Glutamatergic neuron (in vitro differentiated cells): ENCODE measurements around the gene CCDC157. TPM values are rescaled to one million over a fixed set of nuclear protein-coding genes. Genes with fewer than 3 reads are reported as not detected.
"Not testable (repeated sequence)": the region's sequence is repeated elsewhere in the genome, so short reads cannot be mapped to it uniquely, and the experiment has no call there.

Experiments
- DNase-seq: peaks from one replicate; pipeline ENCODE4 v3.0.0; 2022
- H3K27ac Mint-ChIP-seq: one replicate; pipeline ENCODE4 v1.8.0; 2020; ENCODE audit warnings: mild to moderate bottlenecking, mixed read lengths, inconsistent platforms; ENCODE audit not compliant: unreplicated experiment
- H3K27me3 Mint-ChIP-seq: one replicate; pipeline ENCODE4 v1.8.0; 2020; ENCODE audit warnings: mild to moderate bottlenecking, moderate library complexity, mixed read lengths, inconsistent platforms; ENCODE audit not compliant: unreplicated experiment
- H3K36me3 Mint-ChIP-seq: one replicate; pipeline ENCODE4 v1.8.0; 2020; ENCODE audit warnings: mild to moderate bottlenecking, mixed read lengths, inconsistent platforms; ENCODE audit not compliant: unreplicated experiment
- H3K4me1 Mint-ChIP-seq: one replicate; pipeline ENCODE4 v1.8.0; 2020; ENCODE audit warnings: mild to moderate bottlenecking, low read depth, mixed read lengths, inconsistent platforms; ENCODE audit not compliant: unreplicated experiment
- H3K4me3 Mint-ChIP-seq: one replicate; pipeline ENCODE4 v1.8.0; 2020; ENCODE audit warnings: mild to moderate bottlenecking, mixed read lengths, inconsistent platforms; ENCODE audit not compliant: unreplicated experiment
- H3K9me3 Mint-ChIP-seq: one replicate; pipeline ENCODE4 v1.8.0; 2020; ENCODE audit warnings: mild to moderate bottlenecking, moderate library complexity, mixed read lengths, inconsistent platforms; ENCODE audit not compliant: unreplicated experiment
- CTCF ChIP-seq: fragments of 200-600 bp; sonication (generic); IDR thresholded peaks from one replicate; pipeline ENCODE4 v1.5.0; 2021; ENCODE audit not compliant: partially characterized antibody, unreplicated experiment
- total RNA-seq: library from RNA; stranded (reverse); fragmentation: NEBNext Ultra II Directional; extraction: Animal tissue kit (Norgen Biotek cat#: 25700); gene quantifications from one replicate; pipeline ENCODE4 v1.2.1, GENCODE V29; 2021; ENCODE audit not compliant: unreplicated experiment

CCDC157 gene
- total RNA-seq, 1 donor from 2014 or later, result 6.2 TPM

DNA sequence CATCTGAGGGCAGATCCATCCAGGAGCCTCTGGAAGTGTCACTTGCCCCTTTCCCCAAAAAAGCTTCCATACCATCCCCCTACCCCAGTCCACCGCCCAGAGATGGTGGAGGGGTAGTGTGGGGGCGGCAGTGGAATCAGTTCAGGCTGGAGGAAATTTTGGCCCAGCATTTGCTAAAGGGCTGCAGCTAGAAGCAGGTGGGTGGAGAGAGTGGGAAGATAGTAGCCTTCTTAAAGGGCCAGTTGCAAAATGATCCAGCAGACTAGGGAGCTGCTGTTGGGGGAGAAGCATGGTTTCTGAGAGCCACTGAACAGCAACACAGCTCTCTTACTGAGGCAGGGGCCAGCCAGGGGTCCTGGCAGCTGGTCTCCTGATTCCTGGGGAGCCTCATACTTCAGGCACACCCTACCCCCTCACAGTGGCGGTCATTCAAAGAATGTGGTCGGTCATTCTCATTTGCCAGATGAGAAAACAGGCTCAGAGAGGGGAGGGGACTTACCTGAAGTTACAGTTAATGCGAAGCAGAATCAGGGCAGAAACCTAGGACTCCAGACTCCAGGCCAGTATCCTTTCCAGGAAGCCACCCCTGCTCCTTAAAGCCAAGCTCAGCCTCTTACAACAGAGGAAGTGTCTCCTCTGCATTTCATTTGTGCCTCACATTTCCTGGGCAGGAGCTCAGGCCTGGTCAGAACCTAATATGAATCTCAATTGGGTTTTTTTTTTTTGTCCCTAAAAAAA, 45.4 kb downstream of the CCDC157 start:
- no peak overlapping the region for H3K4me3 Mint-ChIP-seq
- DNase-seq, result no peak
- H3K27me3 Mint-ChIP-seq, result peaks cover 9% of the 10 kb centered on the region
- no peak overlapping the region for H3K27ac Mint-ChIP-seq
- no peak for TF ChIP-seq CTCF
- H3K9me3 Mint-ChIP-seq, result no peaks in the 10 kb centered on the region
- H3K36me3 Mint-ChIP-seq, result no peaks in the 10 kb centered on the region
- H3K4me1 Mint-ChIP-seq, result no peaks in the 10 kb centered on the region

DNA sequence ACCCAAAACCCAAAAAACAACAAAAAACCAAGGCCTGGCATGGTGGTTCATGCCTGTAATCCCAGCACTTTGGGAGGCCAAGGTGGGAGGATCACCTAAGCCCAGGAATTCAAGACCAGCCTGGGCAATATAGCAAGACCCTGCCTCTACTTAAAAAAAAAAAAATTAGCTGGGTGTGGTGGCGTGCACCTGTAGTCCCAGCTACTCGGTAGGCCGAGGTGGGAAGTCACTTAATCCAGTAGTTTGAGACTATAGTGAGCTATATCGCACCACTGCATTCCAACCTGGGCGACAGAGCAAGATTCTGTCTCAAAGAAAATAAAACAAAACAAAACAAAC, 45.9 kb downstream of the CCDC157 start:
- H3K4me3 Mint-ChIP-seq, H3K27me3 Mint-ChIP-seq, H3K4me1 Mint-ChIP-seq, H3K36me3 Mint-ChIP-seq, H3K27ac Mint-ChIP-seq, DNase-seq, H3K9me3 Mint-ChIP-seq: not testable (repeated sequence)

GRCh38 chr22:30404307-30404706, 47.5 kb downstream of the CCDC157 start:
- H3K36me3 Mint-ChIP-seq, result no peaks in the 10 kb centered on the region
- DNase-seq, result no peak
- no peak for TF ChIP-seq CTCF
- no peak overlapping the region for H3K27ac Mint-ChIP-seq
- H3K4me1 Mint-ChIP-seq, result no peaks in the 10 kb centered on the region
- H3K27me3 Mint-ChIP-seq, result no peaks in the 10 kb centered on the region
- no peak overlapping the region for H3K4me3 Mint-ChIP-seq
- no peaks in the 10 kb centered on the region for H3K9me3 Mint-ChIP-seq

- TF ChIP-seq CTCF, result no peak
- no peaks in the 10 kb centered on the region for H3K27me3 Mint-ChIP-seq
- H3K36me3 Mint-ChIP-seq, result no peaks in the 10 kb centered on the region
- no peak overlapping the region for H3K4me3 Mint-ChIP-seq
- DNase-seq, result no peak
- H3K27ac Mint-ChIP-seq, result no peak overlapping the region
- no peaks in the 10 kb centered on the region for H3K4me1 Mint-ChIP-seq
- no peaks in the 10 kb centered on the region for H3K9me3 Mint-ChIP-seq
Measured at GRCh38 chr22:30405731-30406130, 48.9 kb downstream of the CCDC157 start.

DNA sequence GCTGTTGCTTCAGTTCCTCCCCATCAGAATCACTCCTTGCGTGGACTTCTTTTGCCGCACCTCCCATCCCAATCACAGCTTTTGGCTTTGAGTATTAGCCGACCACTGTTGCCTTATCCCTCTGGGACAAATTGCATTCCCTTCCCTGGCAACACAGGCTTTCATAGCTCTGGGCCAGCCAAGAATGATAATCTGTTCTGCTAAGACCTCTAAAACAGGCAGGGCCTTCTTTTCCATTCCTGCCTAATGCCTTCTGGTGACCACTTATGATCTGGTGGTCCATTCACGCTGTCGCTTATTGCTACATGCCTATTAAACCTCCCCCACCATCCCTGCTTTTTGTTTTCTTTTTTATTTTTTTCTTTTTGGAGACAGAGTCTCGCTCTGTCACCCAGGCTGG, 49.6 kb downstream of the CCDC157 start:
- Mint-ChIP-seq H3K9me3 (no peaks in the 10 kb centered on the region), H3K27ac (no peak overlapping the region), H3K4me1 (no peaks in the 10 kb centered on the region), H3K4me3 (no peak overlapping the region), H3K36me3 (no peaks in the 10 kb centered on the region), H3K27me3 (no peaks in the 10 kb centered on the region)
- TF ChIP-seq CTCF, result no peak
- no peak for DNase-seq
